ENCODE results near the gene CLHC1.
"Not testable (repeated sequence)": the region's sequence is repeated elsewhere in the genome, so short reads cannot be mapped to it uniquely, and the experiment has no call there.

CLHC1 gene

GRCh38 chr2:55231546-55232083 lies 478 bp downstream of the CLHC1 start:
- DNase-seq: peak; percentile 79

DNA sequence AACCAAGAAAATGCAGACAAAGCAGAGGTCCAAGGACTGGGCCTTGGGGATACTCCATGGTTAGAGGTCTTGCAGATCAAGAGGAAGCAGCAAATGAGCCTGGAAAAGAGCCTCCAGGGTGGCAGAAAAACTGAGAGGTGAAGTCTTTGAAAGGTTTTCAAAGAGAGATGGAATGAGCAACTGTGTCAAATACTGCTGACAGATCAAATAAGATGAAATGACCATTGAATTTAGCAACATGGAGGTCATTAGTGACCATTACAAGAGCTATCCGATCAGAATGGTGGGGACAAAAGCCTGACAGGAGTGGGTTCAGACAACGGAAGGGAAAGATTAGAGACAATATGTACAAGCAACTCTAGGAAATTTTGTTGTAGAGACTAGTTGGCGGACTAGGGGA lies 1.5 kb downstream of the CLHC1 start:
- DNase-seq: no peak

DNA sequence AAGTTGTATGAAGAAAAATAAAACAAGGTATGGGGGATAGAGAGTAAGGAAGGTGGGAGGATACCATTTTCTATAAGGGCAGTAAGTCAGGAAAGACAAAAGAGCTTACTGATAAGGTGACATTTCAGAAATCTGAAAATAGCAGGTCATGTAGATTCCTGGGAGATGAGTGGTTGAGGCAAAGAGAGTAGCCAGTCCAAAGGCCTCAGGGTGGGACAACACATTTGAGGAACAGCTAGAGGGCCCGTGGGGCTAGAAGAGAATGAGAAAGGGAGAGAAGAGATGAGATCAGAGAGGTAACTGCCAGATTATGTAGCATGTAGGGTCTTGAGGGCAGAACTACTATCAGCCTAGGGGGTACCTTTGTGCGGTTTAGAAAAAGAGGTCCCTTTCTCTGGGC lies 2.9 kb downstream of the CLHC1 start:
- no peak for DNase-seq

DNA sequence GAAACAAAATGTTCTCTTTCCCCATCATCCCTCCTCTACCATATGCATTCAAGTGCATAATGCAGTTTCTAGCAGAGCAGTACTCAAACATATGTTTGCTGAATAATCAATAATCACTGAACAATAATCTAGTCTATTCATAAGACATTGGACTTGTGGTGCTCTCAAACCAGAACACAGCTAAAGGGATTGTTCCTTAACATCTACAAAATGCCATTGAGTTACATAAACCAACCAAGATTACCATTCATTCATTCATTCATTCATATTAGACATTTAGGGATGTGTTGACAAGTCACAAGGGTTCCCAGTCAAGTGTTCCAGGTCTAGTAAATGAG lies 3.9 kb downstream of the CLHC1 start:
- no peak for DNase-seq

DNA sequence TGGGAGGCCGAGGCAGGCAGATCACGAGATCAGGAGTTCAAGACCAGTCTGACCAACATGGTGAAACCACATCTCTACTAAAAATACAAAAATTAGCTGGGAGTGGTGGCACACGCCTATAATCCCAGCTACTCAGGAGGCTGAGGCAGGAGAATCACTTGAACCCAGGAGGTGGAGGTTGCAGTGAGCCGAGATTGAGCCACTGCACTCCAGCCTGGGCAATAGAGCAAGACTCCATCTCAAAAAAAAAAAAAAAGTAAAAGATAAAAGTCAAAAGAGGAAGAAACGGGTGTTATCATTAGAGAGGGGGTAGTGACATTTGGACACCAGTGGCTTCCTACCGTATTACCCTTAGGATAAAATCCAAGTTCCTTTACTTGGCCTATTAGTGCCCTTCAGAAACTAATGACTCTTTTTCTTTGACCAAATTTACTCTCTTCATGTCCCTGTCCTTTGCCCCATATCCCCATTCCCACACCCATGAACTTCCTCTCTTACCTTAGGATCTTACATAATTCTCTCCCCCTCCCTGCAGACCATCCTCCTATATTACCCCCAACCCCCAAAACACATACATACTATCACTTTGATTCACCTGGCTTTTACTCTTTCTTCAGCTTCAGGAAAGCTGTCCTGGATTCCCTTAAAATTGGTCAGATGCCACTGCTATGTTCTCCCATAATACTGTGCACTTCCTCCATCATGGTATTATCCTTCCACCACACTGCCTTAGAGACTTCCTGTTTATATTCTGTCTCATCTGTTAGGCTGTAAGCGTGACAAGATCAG lies 4.5 kb downstream of the CLHC1 start:
- not testable (repeated sequence) for DNase-seq

DNA sequence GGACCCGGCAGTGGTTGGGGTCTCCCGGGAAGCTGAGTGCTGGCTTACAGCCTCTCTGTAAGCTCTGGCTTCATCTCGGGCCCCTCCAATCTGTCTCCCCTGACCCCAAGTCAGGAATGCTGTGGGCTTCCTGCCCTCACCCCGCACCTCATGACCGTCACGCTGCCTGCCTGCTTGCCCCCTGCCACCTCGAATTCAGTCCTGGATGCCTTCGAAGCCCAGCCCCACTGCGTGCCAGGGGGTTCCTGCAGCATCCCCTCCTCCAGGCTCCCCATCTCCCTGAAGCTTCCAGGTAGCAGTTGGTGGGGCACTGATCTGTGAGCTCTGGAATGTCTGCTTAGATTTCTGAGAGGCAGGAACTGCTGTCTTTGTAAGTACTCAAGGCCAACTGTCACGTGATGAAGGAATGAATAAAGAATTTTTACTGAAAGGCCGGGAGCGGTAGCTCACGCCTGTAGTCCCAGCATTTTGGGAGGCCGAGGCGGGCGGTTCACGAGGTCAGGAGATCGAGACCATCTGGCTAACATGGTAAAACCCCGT lies 6.5 kb downstream of the CLHC1 start:
- DNase-seq: no peak

DNA sequence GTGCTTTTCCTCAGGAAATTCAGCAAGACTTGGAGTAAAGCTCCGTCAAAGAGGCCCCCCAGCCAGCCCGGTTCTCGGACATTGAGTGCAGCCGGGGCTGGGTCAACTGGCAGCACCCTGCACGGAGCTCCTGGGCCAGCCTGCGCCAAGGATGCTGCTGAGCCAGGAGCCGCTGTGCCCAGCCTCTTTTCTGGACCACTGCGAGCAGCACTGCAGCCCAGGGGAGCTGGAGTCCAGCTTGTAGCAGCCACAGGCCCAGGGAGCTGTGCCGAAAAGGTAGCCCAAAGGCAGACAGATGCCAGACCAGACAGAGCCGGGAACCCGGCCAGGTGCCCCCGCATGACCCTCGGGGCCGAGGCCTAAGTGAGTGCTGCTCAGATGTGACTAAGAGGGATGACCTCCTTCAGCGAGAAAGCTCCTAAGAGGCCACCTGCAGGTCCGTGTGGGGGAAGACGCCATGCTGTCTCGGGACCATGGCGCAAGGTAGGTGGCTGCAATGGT lies 7.3 kb downstream of the CLHC1 start:
- no peak for DNase-seq

GRCh38 chr2:55223958-55224760 lies 7.9 kb downstream of the CLHC1 start:
- DNase-seq: no peak

GRCh38 chr2:55213822-55214221 lies 18.3 kb downstream of the CLHC1 start:
- no peak for DNase-seq

GRCh38 chr2:55204950-55205349 lies 27.1 kb downstream of the CLHC1 start:
- no peak for DNase-seq

DNA sequence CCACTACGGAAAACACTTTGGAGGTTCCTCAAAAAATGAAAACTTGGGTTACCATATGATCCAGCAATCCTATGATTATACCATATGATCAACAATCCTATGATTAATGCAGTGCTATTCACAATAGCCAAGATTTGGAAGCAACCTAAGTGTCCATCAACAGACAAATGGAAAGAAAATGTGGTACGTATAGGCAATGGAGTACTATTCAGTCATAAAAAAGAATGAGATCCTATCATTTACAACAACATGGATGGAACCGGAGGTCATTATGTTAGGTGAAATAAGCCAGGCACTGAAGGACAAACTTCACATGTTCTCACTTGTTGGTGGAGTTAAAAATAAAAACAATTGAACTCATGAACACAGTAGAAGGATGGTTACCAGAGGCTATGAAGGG lies 27.6 kb downstream of the CLHC1 start:
- no peak for DNase-seq

- DNase-seq: no peak
Measured at GRCh38 chr2:55200416-55200815, 31.7 kb downstream of the CLHC1 start.

- no peak for DNase-seq
Measured at GRCh38 chr2:55196526-55196925, 35.6 kb downstream of the CLHC1 start.

DNA sequence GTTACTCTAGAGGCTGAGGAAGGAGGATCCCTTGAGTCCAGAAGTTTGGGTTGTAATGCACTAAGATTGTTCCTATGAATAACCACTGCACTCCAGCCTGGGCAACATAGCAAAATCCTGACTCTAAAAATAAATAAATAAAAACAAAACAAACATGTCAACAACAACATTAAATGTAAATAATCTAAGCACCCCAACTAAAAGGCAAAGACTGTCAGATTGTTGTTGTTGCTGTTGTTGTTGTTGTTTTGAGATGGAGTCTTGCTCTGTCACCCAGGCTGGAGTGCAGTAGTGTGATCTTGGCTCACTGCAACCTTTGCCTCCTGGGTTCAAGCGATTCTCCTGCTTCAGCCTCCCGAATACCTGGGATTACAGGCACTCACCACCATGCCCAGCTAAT lies 40.2 kb downstream of the CLHC1 start:
- DNase-seq: not testable (repeated sequence)

DNA sequence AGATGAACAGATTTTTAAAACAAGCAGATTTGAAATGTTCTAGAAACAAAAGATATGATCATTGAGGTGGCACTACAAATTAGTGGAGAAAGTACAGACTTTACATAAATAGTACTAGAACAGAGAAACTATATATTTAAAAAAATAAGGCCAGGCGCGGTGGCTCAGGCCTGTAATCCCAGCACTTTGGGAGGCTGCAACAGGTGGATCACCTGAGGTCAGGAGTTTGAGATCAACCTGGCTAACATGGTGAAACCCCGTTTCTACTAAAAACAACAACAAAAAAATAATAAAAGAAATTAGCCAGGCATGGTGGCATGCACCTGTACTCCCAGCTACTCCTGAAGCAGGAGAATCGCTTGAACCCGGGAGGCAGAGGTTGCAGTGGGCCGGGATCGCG lies 45.3 kb downstream of the CLHC1 start:
- DNase-seq: not testable (repeated sequence)

- no peak for DNase-seq
Measured at GRCh38 chr2:55180374-55180773, 51.7 kb downstream of the CLHC1 start.

DNA sequence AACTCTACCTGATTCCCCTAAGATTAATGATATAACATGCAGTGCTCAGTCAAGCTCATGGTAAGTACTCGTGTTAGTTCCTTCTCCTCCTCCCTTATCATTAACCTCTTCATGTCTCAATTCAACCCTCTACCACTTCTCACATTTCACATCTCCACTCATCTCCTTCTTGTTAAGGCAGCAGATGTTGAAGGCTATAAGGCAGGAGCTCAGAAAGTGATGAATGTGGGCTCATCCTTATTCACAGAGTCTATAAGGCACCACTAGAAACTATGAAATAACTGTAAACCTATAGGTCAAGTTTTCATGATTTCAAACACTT lies 56.0 kb downstream of the CLHC1 start:
- peak; percentile 43 for DNase-seq

DNA sequence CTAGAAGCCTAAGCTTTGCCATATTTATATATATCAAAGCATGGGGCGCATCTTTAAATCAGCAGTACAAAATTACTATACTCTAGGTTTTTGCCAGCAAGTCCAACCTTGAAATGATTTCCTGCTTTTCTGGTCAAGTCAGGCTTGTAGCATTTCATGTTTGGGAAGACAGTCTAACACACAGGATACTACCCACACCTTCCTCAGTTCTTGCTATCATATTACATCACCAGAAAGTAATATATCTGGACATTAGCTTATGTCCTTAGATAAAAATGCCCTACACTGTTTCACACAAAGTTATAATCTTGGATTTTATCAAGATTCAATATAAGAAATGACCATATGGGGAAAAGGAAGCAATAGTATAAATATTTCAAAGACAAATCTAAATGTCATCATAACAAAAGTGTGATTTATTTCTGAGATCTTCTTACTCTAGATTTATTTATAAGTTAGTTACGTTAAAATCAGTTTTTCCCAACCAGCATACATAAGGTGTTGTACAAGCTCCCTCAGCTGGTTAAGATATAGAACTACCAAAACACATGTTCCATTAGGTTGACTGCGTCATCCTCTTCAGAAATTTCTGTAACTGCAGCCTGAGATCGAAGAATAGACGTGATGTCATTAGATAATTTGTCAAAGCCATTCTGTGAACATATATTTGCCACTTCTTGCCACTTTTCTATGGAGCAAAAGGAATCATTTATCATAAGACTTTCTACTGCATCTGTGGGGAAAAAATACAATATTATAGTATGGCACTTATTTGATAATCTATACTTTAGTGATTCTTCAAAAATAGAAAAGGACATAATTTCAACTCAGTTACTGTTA lies 56.6 kb downstream of the CLHC1 start:
- peak; percentile 84 for DNase-seq

- no peak for DNase-seq
Measured at GRCh38 chr2:55173438-55174054, 58.5 kb downstream of the CLHC1 start.

DNA sequence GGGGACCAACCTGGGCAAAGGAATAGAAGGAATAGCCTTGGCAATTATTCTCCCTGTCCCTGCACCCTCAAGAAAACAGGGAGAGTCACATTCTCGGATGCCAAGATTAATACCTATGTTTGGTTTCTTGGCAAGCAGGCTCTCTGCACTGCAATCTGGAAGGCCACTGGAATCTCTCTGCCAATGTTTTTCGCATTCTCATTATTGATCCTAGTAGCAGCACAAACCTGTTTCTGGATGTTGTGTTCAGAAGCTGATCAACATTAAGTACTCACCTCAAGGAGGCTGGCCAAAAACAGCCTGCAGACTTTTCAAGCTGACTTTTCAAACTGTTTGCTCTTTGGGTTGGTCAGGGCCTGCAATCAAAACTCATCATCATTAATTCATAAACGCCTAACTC lies 62.2 kb downstream of the CLHC1 start:
- no peak for DNase-seq

DNA sequence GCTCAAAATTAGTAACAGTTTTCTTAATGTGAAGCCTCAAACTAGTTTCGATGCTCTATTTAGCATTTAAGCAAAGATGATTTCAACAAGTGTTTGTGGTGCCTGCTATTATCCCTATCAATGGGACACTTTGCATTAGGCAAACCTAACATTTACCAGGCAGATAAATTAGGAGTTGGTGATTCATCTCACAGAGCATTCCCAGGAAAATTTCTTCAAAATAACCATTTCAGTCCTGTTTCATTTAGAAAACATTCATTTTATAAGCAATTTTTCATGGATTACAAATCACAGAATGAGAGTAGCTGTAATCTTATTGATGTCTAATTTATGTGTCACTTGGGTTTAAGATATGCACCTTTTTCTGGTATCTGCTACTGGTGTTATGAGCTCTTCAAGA lies 62.7 kb downstream of the CLHC1 start:
- DNase-seq: no peak
